Myometrial cell (primary cell): ENCODE measurements around the gene EIF3J. TPM values are rescaled to one million over a fixed set of nuclear protein-coding genes. Genes with fewer than 3 reads are reported as not detected.

Experiments
- total RNA-seq: library from RNA; depleted of rRNA; stranded (reverse); fragments of >200 nt; gene quantifications from 2 replicates; pipeline ENCODE4 v1.2.3, GENCODE V29; 2015

Gene EIF3J
- total RNA-seq = 21.3 and 31.1 TPM in 2 replicates

DNA sequence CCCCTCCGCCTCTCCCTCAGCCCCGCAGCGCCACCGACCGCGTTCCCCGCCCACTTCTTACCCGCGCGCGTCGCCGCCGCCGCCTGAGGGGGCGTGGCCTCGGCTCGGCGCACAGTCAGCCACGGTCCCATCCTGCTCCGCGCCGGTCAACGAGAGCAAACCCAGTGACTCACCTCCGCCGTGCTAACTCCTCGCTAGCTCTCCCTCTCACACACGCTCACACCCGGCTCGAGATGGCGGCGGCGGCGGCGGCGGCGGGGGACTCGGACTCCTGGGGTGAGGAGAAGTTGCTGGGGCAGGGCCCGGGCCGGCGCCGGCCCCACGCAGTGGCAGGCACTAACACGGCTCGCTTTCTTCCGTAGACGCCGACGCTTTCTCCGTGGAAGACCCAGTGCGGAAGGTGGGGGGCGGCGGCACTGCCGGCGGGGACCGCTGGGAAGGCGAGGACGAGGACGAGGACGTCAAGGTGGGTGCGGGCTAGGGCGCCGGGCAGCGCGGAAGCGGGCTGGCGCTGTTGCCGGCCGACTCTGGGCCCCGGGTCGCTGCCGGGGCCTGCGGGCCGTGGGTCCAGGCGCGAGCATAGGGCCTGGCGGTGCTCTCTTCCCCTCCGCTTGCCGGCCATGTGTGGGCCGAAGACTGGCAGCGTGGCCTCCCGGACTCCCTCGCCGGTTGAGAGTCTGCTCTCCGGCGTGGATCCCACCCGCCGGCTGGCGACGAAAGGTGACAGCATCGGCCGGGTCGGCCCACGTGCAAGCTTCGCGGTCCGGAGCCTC is at the start of gene EIF3J:
Gene EIF3J, plus strand, starts transcription at position 186 of the 773 bp plus-strand sequence. Its CDS starts 48 bp downstream, at position 234.

Other genes starting within 250 kb of the EIF3J start
- gene GOLM2, start 248.4 kb upstream of the EIF3J start, total RNA-seq = 65.2 and 81.2 TPM in 2 replicates
- 28.0 and 33.5 TPM in 2 replicates for gene CTDSPL2, start 109.5 kb upstream of the EIF3J start, total RNA-seq
- gene SPG11, start 126.5 kb downstream of the EIF3J start, total RNA-seq = 36.5 and 61.7 TPM in 2 replicates
- not detected in 2 replicates for gene PATL2, start 174.2 kb downstream of the EIF3J start, total RNA-seq
- gene B2M, start 174.4 kb downstream of the EIF3J start, total RNA-seq = 2,051 and 2,389 TPM in 2 replicates
- gene TRIM69, start 199.4 kb downstream of the EIF3J start, total RNA-seq = 13.5 and 15.6 TPM in 2 replicates